ENCODE results near the gene TNRC6B.
"Not testable (repeated sequence)": the region's sequence is repeated elsewhere in the genome, so short reads cannot be mapped to it uniquely, and the experiment has no call there.

The TNRC6B gene

DNA sequence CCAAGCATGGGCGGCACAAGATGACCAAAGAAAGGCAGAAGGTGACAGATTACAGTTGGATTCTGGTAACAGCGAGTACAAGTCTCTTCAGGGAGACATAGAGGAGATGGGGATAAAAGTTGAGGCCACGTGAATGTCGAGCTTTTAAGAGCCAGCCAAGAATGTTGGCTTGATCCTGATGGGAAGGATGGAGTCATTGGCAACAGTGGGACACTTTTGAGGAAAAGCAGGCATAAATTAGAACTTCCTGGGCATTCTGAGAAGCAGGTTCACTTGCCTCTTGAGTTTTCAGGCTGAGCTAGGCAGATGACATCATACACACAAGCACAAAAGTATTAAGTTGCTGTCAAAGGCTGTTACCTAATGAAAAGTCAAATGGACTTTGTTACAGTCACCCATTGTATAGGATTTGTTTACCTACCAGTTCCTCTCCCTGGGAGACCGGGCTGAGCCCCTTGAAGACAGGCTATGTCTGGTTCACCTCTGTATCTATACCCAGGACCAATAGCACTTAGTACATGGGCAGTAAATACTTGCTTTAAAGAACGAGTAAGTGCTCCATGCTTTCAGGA, 41.1 kb downstream of the TNRC6B start:
- peaks cover 90% of the 10 kb centered on the region for H3K79me2 ChIP-seq (ENCODE audit: low read length)
- H3K9me2 ChIP-seq (replicated peaks; ENCODE audit: insufficient read depth, low read length): no peaks in the 10 kb centered on the region
- peaks cover 26% of the 10 kb centered on the region for H3K4me1 ChIP-seq (ENCODE audit: low read length)
- H3K9me3 ChIP-seq (replicated peaks; ENCODE audit: insufficient read depth, low read length): no peaks in the 10 kb centered on the region
- TF ChIP-seq, protein P1, sequence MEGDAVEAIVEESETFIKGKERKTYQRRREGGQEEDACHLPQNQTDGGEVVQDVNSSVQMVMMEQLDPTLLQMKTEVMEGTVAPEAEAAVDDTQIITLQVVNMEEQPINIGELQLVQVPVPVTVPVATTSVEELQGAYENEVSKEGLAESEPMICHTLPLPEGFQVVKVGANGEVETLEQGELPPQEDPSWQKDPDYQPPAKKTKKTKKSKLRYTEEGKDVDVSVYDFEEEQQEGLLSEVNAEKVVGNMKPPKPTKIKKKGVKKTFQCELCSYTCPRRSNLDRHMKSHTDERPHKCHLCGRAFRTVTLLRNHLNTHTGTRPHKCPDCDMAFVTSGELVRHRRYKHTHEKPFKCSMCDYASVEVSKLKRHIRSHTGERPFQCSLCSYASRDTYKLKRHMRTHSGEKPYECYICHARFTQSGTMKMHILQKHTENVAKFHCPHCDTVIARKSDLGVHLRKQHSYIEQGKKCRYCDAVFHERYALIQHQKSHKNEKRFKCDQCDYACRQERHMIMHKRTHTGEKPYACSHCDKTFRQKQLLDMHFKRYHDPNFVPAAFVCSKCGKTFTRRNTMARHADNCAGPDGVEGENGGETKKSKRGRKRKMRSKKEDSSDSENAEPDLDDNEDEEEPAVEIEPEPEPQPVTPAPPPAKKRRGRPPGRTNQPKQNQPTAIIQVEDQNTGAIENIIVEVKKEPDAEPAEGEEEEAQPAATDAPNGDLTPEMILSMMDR (IDR thresholded peaks at IDR 0.05; ENCODE audit: low read length): no peak
- TF ChIP-seq EZH2phosphoT487 (IDR thresholded peaks at IDR 0.05; ENCODE audit: low read length) (no peak), EZH2 (optimal IDR thresholded peaks at IDR 0.05; ENCODE audit: low read depth, low read length) (no peak)
- H3K4me3 ChIP-seq (ENCODE audit: low read length): no peak overlapping the region
- no peak overlapping the region for H3K4me2 ChIP-seq (ENCODE audit: low read depth, low read length)
- peaks cover 23% of the 10 kb centered on the region for H3F3A ChIP-seq (ENCODE audit: insufficient read depth, low read length)
- no peak overlapping the region for H2AFZ ChIP-seq (ENCODE audit: low read length)
- no peak overlapping the region for H3K27ac ChIP-seq (ENCODE audit: low read length)
- no peaks in the 10 kb centered on the region for H3K27me3 ChIP-seq (replicated peaks; ENCODE audit: insufficient read depth, low read length)
- H3K36me3 ChIP-seq (replicated peaks; ENCODE audit: insufficient read depth, low read length): no peaks in the 10 kb centered on the region
- no peak for DNase-seq
- no peaks in the 10 kb centered on the region for H4K20me1 ChIP-seq (ENCODE audit: insufficient read depth, low read length)
- no peak overlapping the region for H3K9ac ChIP-seq (ENCODE audit: low read length)

- Histone ChIP-seq H4K20me1 (ENCODE audit: insufficient read depth, low read length) (no peaks in the 10 kb centered on the region), H3K9ac (ENCODE audit: low read length) (no peak overlapping the region), H3K79me2 (ENCODE audit: low read length) (peaks cover 89% of the 10 kb centered on the region), H3K27me3 (replicated peaks; ENCODE audit: insufficient read depth, low read length) (no peaks in the 10 kb centered on the region), H3K4me1 (ENCODE audit: low read length) (peaks cover 12% of the 10 kb centered on the region), H3F3A (ENCODE audit: insufficient read depth, low read length) (peaks cover 14% of the 10 kb centered on the region), H3K36me3 (replicated peaks; ENCODE audit: insufficient read depth, low read length) (no peaks in the 10 kb centered on the region), H3K4me3 (ENCODE audit: low read length) (no peak overlapping the region), H2AFZ (ENCODE audit: low read length) (no peak overlapping the region), H3K9me3 (replicated peaks; ENCODE audit: insufficient read depth, low read length) (no peaks in the 10 kb centered on the region), H3K4me2 (ENCODE audit: low read depth, low read length) (no peak overlapping the region), H3K27ac (ENCODE audit: low read length) (no peak overlapping the region), H3K9me2 (replicated peaks; ENCODE audit: insufficient read depth, low read length) (no peaks in the 10 kb centered on the region)
- TF ChIP-seq EZH2phosphoT487 (IDR thresholded peaks at IDR 0.05; ENCODE audit: low read length): no peak
- no peak for DNase-seq
These were observed 42.8 kb downstream of the TNRC6B start for GRCh38 chr22:40220316-40221054.

DNA sequence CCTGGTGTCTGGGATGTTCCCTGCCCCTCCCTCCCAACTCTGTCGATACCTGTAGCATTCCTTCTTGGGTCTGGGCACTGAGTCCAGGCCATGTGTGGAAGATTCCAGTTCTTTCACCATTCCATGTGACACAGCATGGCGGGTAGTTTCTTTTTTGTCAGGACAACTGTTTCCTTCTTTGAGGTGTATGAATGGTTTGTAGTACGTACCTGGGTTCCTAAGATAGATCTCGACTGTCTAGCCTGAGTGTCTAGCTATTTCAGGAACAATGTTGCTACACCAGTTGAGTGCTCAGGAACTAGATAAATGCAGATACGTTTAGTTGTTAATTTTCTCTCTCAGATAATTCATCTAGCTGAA, 43.3 kb downstream of the TNRC6B start:
- no peak overlapping the region for H3K4me2 ChIP-seq (ENCODE audit: low read depth, low read length)

DNA sequence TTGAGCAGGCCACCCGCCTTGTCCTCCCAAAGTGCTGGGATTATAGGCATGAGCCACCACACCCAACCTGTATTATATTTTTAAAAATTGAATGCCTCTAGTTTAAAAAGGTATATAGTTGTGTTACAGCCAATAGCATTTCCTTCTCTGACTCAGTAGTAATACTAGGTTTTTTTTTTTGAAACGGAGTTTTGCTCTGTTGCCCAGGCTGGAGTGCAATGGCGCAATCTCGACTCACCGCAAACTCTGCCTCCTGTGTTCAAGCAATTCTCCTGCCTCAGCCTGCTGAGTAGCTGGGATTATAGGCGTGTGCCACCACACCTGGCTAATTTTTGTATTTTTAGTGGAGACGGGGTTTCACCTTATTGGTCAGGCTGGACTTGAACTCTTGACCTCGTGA, 45.3 kb downstream of the TNRC6B start:
- not testable (repeated sequence) for H3K27me3 ChIP-seq (replicated peaks; ENCODE audit: insufficient read depth, low read length); H3K9me2 ChIP-seq (replicated peaks; ENCODE audit: insufficient read depth, low read length); H3K9ac ChIP-seq (ENCODE audit: low read length); H3K4me3 ChIP-seq (ENCODE audit: low read length); H3K4me2 ChIP-seq (ENCODE audit: low read depth, low read length); H2AFZ ChIP-seq (ENCODE audit: low read length); H3K27ac ChIP-seq (ENCODE audit: low read length); H4K20me1 ChIP-seq (ENCODE audit: insufficient read depth, low read length); DNase-seq; H3K9me3 ChIP-seq (replicated peaks; ENCODE audit: insufficient read depth, low read length); H3K4me1 ChIP-seq (ENCODE audit: low read length); H3K36me3 ChIP-seq (replicated peaks; ENCODE audit: insufficient read depth, low read length); H3F3A ChIP-seq (ENCODE audit: insufficient read depth, low read length)
- H3K79me2 ChIP-seq (ENCODE audit: low read length): peaks cover 96% of the 10 kb centered on the region

More for the DNA sequence above, 43.3 kb downstream of the TNRC6B start:
- peaks cover 8% of the 10 kb centered on the region for H3F3A ChIP-seq (ENCODE audit: insufficient read depth, low read length)
- no peaks in the 10 kb centered on the region for H4K20me1 ChIP-seq (ENCODE audit: insufficient read depth, low read length)
- no peaks in the 10 kb centered on the region for H3K9me3 ChIP-seq (replicated peaks; ENCODE audit: insufficient read depth, low read length)
- no peak overlapping the region for H3K4me3 ChIP-seq (ENCODE audit: low read length)
- no peak for DNase-seq
- peaks cover 94% of the 10 kb centered on the region for H3K79me2 ChIP-seq (ENCODE audit: low read length)
- no peak for TF ChIP-seq EZH2phosphoT487 (IDR thresholded peaks at IDR 0.05; ENCODE audit: low read length)
- no peak for TF ChIP-seq EZH2 (optimal IDR thresholded peaks at IDR 0.05; ENCODE audit: low read depth, low read length)
- TF ChIP-seq, protein P1 (IDR thresholded peaks at IDR 0.05; ENCODE audit: low read length): no peak
- no peaks in the 10 kb centered on the region for H3K27me3 ChIP-seq (replicated peaks; ENCODE audit: insufficient read depth, low read length)
- no peak overlapping the region for H2AFZ ChIP-seq (ENCODE audit: low read length)
- H3K36me3 ChIP-seq (replicated peaks; ENCODE audit: insufficient read depth, low read length): no peaks in the 10 kb centered on the region
- H3K4me1 ChIP-seq (ENCODE audit: low read length): peaks cover 8% of the 10 kb centered on the region
- H3K9ac ChIP-seq (ENCODE audit: low read length): no peak overlapping the region
- H3K27ac ChIP-seq (ENCODE audit: low read length): no peak overlapping the region
- H3K9me2 ChIP-seq (replicated peaks; ENCODE audit: insufficient read depth, low read length): no peaks in the 10 kb centered on the region
